SK-N-MC (cell line): ENCODE data around the gene MARVELD1.

Experiments used
- DNase-seq: peaks from one replicate; pipeline ENCODE4 v3.0.0-alpha.2; 2011; ENCODE audit warnings: low read depth, low spot score
- H3K27ac ChIP-seq: fragments of 200-600 bp; sonication (generic); 2 replicates; pipeline ENCODE4 v1.5.1; 2016; ENCODE audit warnings: mixed run types
- H3K36me3 ChIP-seq: fragments of 200-600 bp; sonication (generic); 2 replicates; pipeline ENCODE4 v1.6.1; 2017; ENCODE audit warnings: antibody characterized with exemption, low read length, mixed read lengths; ENCODE audit not compliant: insufficient read depth
- H3K4me3 ChIP-seq: fragments of 200-600 bp; sonication (generic); 2 replicates; pipeline ENCODE4 v1.5.1; 2016
- H3K9ac ChIP-seq: fragments of 200-600 bp; sonication (generic); 2 replicates; pipeline ENCODE4 v1.8.0; 2017; ENCODE audit warnings: mixed run types, mixed read lengths; ENCODE audit not compliant: insufficient read length
- H3K9me3 ChIP-seq: fragments of 200-600 bp; sonication (generic); 2 replicates; pipeline ENCODE4 v1.6.1; 2017; ENCODE audit warnings: low read depth, mild to moderate bottlenecking, antibody characterized with exemption, low read length, moderate library complexity, mixed read lengths
- EZH2 ChIP-seq: fragments of 200-600 bp; sonication (generic); IDR thresholded peaks from one replicate; pipeline ENCODE4 v1.6.1; 2017; ENCODE audit warnings: antibody characterized with exemption
- FOXP2 ChIP-seq: optimal IDR thresholded peaks from 2 replicates; pipeline ENCODE3; 2011; ENCODE audit warnings: mild to moderate bottlenecking, moderate library complexity; ENCODE audit not compliant: insufficient read depth; ENCODE audit errors: extremely low read length, control extremely low read depth
- POLR2AphosphoS5 ChIP-seq: IDR thresholded peaks from 2 replicates; pipeline ENCODE4 v1.6.1; 2012; ENCODE audit warnings: mild to moderate bottlenecking, low read depth, low read length, borderline replicate concordance

The MARVELD1 gene

GRCh38 chr10:97731346-97732051 lies 18.0 kb downstream of the MARVELD1 start:
- no peak overlapping the region for H3K27ac ChIP-seq
- TF ChIP-seq EZH2: no peak
- DNase-seq: no peak
- H3K9ac ChIP-seq: no peak overlapping the region
- H3K36me3 ChIP-seq: no peaks in the 10 kb centered on the region
- no peak overlapping the region for H3K4me3 ChIP-seq
- H3K9me3 ChIP-seq: no peaks in the 10 kb centered on the region

GRCh38 chr10:97732052-97732359 lies 18.5 kb downstream of the MARVELD1 start:
- Histone ChIP-seq H3K9me3 (no peaks in the 10 kb centered on the region), H3K9ac (no peak overlapping the region), H3K27ac (no peak overlapping the region), H3K36me3 (no peaks in the 10 kb centered on the region), H3K4me3 (no peak overlapping the region)
- no peak for DNase-seq
- TF ChIP-seq POLR2AphosphoS5 (no peak), EZH2 (no peak), FOXP2 (no peak)

GRCh38 chr10:97733256-97733655 lies 19.7 kb downstream of the MARVELD1 start:
- no peak overlapping the region for H3K4me3 ChIP-seq
- no peak overlapping the region for H3K9ac ChIP-seq
- no peaks in the 10 kb centered on the region for H3K36me3 ChIP-seq
- DNase-seq: no peak
- H3K9me3 ChIP-seq: no peaks in the 10 kb centered on the region
- TF ChIP-seq EZH2 (no peak), POLR2AphosphoS5 (no peak), FOXP2 (no peak)
- no peak overlapping the region for H3K27ac ChIP-seq

- TF ChIP-seq FOXP2 (no peak), POLR2AphosphoS5 (no peak), EZH2 (no peak)
- H3K9me3 ChIP-seq: no peaks in the 10 kb centered on the region
Measured at GRCh38 chr10:97734021-97734420, 20.5 kb downstream of the MARVELD1 start.

GRCh38 chr10:97736403-97736901 lies 22.9 kb downstream of the MARVELD1 start:
- DNase-seq: no peak
- no peak for TF ChIP-seq FOXP2
- TF ChIP-seq POLR2AphosphoS5: no peak
- TF ChIP-seq EZH2: no peak
- Histone ChIP-seq H3K9ac (no peak overlapping the region), H3K4me3 (peak overlapping the region; percentile 83), H3K9me3 (no peaks in the 10 kb centered on the region), H3K27ac (no peak overlapping the region), H3K36me3 (no peaks in the 10 kb centered on the region; the same call in 1 of the 2 replicates)

More at GRCh38 chr10:97734021-97734420, 20.5 kb downstream of the MARVELD1 start:
- no peak overlapping the region for H3K4me3 ChIP-seq
- no peaks in the 10 kb centered on the region for H3K36me3 ChIP-seq
- no peak overlapping the region for H3K9ac ChIP-seq
- H3K27ac ChIP-seq: no peak overlapping the region
- no peak for DNase-seq

GRCh38 chr10:97736902-97737769 lies 23.6 kb downstream of the MARVELD1 start, which contains the start of gene ZFYVE27:
TSS of gene ZFYVE27 (plus strand) at chr10:97737128. CDS start at chr10:97738478, 1,350 bp downstream.
- Histone ChIP-seq H3K9me3 (no peaks in the 10 kb centered on the region), H3K27ac (no peak within 1 kb of the TSS), H3K9ac (peak within 1 kb of the TSS; percentile 87), H3K4me3 (peak within 1 kb of the TSS; percentile 83), H3K36me3 (no peaks in the 10 kb centered on the region; the same call in 1 of the 2 replicates)
- TF ChIP-seq EZH2: no peak
- TF ChIP-seq POLR2AphosphoS5: peak; percentile 71
- no peak for TF ChIP-seq FOXP2
- peak; percentile 39 for DNase-seq

- H3K9ac ChIP-seq: peak overlapping the region; percentile 87
- no peak for TF ChIP-seq POLR2AphosphoS5
- TF ChIP-seq EZH2: no peak
- no peak for TF ChIP-seq FOXP2
- H3K36me3 ChIP-seq: no peaks in the 10 kb centered on the region; the same call in 1 of the 2 replicates
- no peak overlapping the region for H3K27ac ChIP-seq
- no peaks in the 10 kb centered on the region for H3K9me3 ChIP-seq
- DNase-seq: no peak
- peak overlapping the region; percentile 83 for H3K4me3 ChIP-seq
Measured at GRCh38 chr10:97737770-97738265, 24.3 kb downstream of the MARVELD1 start.

DNA sequence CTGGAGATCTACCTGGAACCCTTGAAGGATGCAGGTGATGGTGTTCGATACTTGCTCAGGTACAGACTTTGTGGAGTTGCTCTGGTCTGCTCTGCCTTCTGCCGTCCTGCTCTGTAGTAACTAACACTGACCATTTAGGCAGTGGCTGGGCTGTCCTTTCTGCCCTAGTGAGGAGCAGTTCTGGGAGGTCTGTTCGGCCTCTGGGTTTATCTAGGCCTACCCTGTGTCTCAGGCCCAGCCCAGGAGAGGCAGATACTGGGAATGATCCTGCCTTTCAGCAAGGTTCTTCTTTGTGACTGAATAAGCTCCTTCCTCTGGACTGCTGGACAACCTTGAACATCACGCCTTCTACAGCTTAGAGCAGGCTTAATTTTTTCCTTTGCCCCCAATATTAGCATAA lies 25.1 kb downstream of the MARVELD1 start:
- DNase-seq: no peak
- H3K4me3 ChIP-seq: no peak overlapping the region
- no peak for TF ChIP-seq POLR2AphosphoS5
- no peak for TF ChIP-seq FOXP2
- TF ChIP-seq EZH2: no peak
- no peak overlapping the region for H3K27ac ChIP-seq
- no peaks in the 10 kb centered on the region; the same call in 1 of the 2 replicates for H3K36me3 ChIP-seq
- no peaks in the 10 kb centered on the region for H3K9me3 ChIP-seq
- no peak overlapping the region for H3K9ac ChIP-seq
